ENCODE data around the gene SLC5A4.

Gene SLC5A4

GRCh38 chr22:32258791-32259190 lies 3.6 kb upstream of the SLC5A4 start:
- H3K27ac ChIP-seq (ENCODE audit: low read length, poor library complexity, severe bottlenecking), result no peak overlapping the region
- H2AFZ ChIP-seq (ENCODE audit: low read depth, low read length), result no peak overlapping the region
- H3K4me3 ChIP-seq (ENCODE audit: insufficient read depth in 1 of 2, low read depth in 1 of 2, low read length in 2 of 2), result no peak overlapping the region
- H3K27me3 ChIP-seq (ENCODE audit: control insufficient read depth in 1 of 2, insufficient read depth in 1 of 2, low read length in 2 of 2), result peaks cover 0 to 7% of the 10 kb centered on the region in 2 experiments
- no peak overlapping the region for H3K14ac ChIP-seq (ENCODE audit: low read length in 2 of 2)
- H3K18ac ChIP-seq (ENCODE audit: low read depth in 1 of 2, low read length in 2 of 2), result no peak overlapping the region
- H2BK12ac ChIP-seq (ENCODE audit: low read length in 2 of 2), result no peak overlapping the region
- H4K91ac ChIP-seq (ENCODE audit: low read length), result no peak overlapping the region
- H3K9me3 ChIP-seq (ENCODE audit: control insufficient read depth, low read length), result no peaks in the 10 kb centered on the region
- no peak overlapping the region for H2BK5ac ChIP-seq (ENCODE audit: low read depth, low read length, poor library complexity, severe bottlenecking)
- no peak overlapping the region for H3K4ac ChIP-seq (ENCODE audit: low read depth in 1 of 2, low read length in 2 of 2)
- no peak overlapping the region for H3K4me2 ChIP-seq (ENCODE audit: low read length, poor library complexity, severe bottlenecking)
- no peak overlapping the region for H4K8ac ChIP-seq (ENCODE audit: low read length)
- H3K79me1 ChIP-seq (replicated peaks; ENCODE audit: low read length, poor library complexity, severe bottlenecking), result no peaks in the 10 kb centered on the region
- no peak overlapping the region for H3K9ac ChIP-seq (ENCODE audit: low read length)
- no peak overlapping the region for H2BK120ac ChIP-seq (ENCODE audit: low read depth, low read length)
- no peaks in the 10 kb centered on the region for H3K4me1 ChIP-seq (ENCODE audit: control insufficient read depth, insufficient read depth, low read depth, low read length)
- 50% methylated on average over 2 of the region's 2 CpGs for WGBS
- no peak for DNase-seq
- H3K23ac ChIP-seq (ENCODE audit: low read length in 2 of 2), result no peak overlapping the region
- no peak overlapping the region for H2BK15ac ChIP-seq (ENCODE audit: low read depth, poor library complexity, severe bottlenecking)
- H3K36me3 ChIP-seq (ENCODE audit: control insufficient read depth in 1 of 2, insufficient read depth in 2 of 2, low read depth in 1 of 2, low read length in 2 of 2), result no peaks in the 10 kb centered on the region
- H2AK5ac ChIP-seq (ENCODE audit: low read length, severe bottlenecking), result no peak overlapping the region

DNA sequence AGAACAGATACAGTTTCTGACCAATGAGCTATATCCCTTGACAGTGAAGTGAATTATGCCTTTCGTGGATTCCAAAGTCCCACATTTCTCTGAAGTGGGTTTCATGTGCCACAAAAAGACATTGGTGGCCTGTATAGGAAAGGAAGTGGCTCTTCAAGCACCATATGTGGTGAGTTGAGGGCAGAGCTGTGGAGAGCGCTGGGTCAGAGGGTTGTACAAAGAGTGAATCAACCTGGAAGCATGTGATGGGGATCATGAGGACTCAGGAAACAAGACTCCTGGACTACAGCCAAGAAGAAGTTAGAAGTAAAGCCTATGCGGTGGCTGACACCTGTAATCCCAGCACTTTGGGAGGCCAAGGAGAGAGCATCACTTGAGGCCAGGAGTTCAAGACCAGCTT lies 579 bp upstream of the SLC5A4 start:
- Histone ChIP-seq H2BK12ac (ENCODE audit: low read length in 2 of 2) (no peak overlapping the region), H3K23ac (ENCODE audit: low read length in 2 of 2) (no peak overlapping the region), H3K4me3 (ENCODE audit: insufficient read depth in 1 of 2, low read depth in 1 of 2, low read length in 2 of 2) (no peak overlapping the region), H3K9me3 (ENCODE audit: control insufficient read depth, low read length) (no peaks in the 10 kb centered on the region), H3K27ac (ENCODE audit: low read length, poor library complexity, severe bottlenecking) (no peak overlapping the region), H3K18ac (ENCODE audit: low read depth in 1 of 2, low read length in 2 of 2) (no peak overlapping the region), H2BK5ac (ENCODE audit: low read depth, low read length, poor library complexity, severe bottlenecking) (no peak overlapping the region), H2BK15ac (ENCODE audit: low read depth, poor library complexity, severe bottlenecking) (no peak overlapping the region), H3K4me1 (ENCODE audit: control insufficient read depth, insufficient read depth, low read depth, low read length) (no peaks in the 10 kb centered on the region), H3K9ac (ENCODE audit: low read length) (no peak overlapping the region), H3K14ac (ENCODE audit: low read length in 2 of 2) (no peak overlapping the region), H2AFZ (ENCODE audit: low read depth, low read length) (no peak overlapping the region), H4K8ac (ENCODE audit: low read length) (no peak overlapping the region), H3K27me3 (ENCODE audit: control insufficient read depth in 1 of 2, insufficient read depth in 1 of 2, low read length in 2 of 2) (peaks cover 0 to 19% of the 10 kb centered on the region in 2 experiments), H2BK120ac (ENCODE audit: low read depth, low read length) (no peak overlapping the region), H3K36me3 (ENCODE audit: control insufficient read depth in 1 of 2, insufficient read depth in 2 of 2, low read depth in 1 of 2, low read length in 2 of 2) (no peaks in the 10 kb centered on the region), H3K4ac (ENCODE audit: low read depth in 1 of 2, low read length in 2 of 2) (no peak overlapping the region), H3K4me2 (ENCODE audit: low read length, poor library complexity, severe bottlenecking) (no peak overlapping the region), H3K79me1 (replicated peaks; ENCODE audit: low read length, poor library complexity, severe bottlenecking) (no peaks in the 10 kb centered on the region), H4K91ac (ENCODE audit: low read length) (no peak overlapping the region), H2AK5ac (ENCODE audit: low read length, severe bottlenecking) (no peak overlapping the region)
- no peak for DNase-seq
- 85% methylated on average over 3 of the region's 3 CpGs for WGBS

DNA sequence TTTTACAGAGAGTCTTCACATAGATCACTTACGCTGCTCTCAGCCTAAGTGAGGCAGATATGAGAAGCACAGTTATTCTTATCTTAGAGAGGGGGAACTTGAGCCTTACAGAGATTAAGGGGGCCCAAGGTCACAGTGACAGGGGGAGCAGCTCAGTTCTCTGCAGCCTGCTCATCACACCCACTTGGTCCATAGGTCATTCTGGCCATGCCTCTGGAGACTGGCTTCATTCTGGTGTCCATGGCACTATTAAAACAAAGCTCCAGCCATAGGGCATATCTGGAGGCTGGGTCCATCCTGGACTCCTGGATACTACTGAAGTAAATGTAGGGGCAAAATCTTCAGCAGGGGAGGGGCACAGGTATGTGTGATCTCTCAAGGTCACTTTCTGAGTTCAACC lies 5.9 kb downstream of the SLC5A4 start:
- Histone ChIP-seq H3K27ac (ENCODE audit: low read length, poor library complexity, severe bottlenecking) (no peak overlapping the region), H2BK15ac (ENCODE audit: low read depth, poor library complexity, severe bottlenecking) (no peak overlapping the region), H3K36me3 (ENCODE audit: control insufficient read depth in 1 of 2, insufficient read depth in 2 of 2, low read depth in 1 of 2, low read length in 2 of 2) (no peaks in the 10 kb centered on the region), H2BK120ac (ENCODE audit: low read depth, low read length) (no peak overlapping the region), H2BK5ac (ENCODE audit: low read depth, low read length, poor library complexity, severe bottlenecking) (no peak overlapping the region), H4K91ac (ENCODE audit: low read length) (no peak overlapping the region), H3K27me3 (ENCODE audit: control insufficient read depth in 1 of 2, insufficient read depth in 1 of 2, low read length in 2 of 2) (peaks cover 0 to 25% of the 10 kb centered on the region in 2 experiments), H3K4ac (ENCODE audit: low read depth in 1 of 2, low read length in 2 of 2) (no peak overlapping the region), H2BK12ac (ENCODE audit: low read length in 2 of 2) (no peak overlapping the region), H3K9me3 (ENCODE audit: control insufficient read depth, low read length) (no peaks in the 10 kb centered on the region), H4K8ac (ENCODE audit: low read length) (no peak overlapping the region), H3K9ac (ENCODE audit: low read length) (no peak overlapping the region), H3K14ac (ENCODE audit: low read length in 2 of 2) (no peak overlapping the region), H3K4me3 (ENCODE audit: insufficient read depth in 1 of 2, low read depth in 1 of 2, low read length in 2 of 2) (no peak overlapping the region), H3K4me1 (ENCODE audit: control insufficient read depth, insufficient read depth, low read depth, low read length) (no peaks in the 10 kb centered on the region), H3K4me2 (ENCODE audit: low read length, poor library complexity, severe bottlenecking) (no peak overlapping the region), H3K79me1 (replicated peaks; ENCODE audit: low read length, poor library complexity, severe bottlenecking) (no peaks in the 10 kb centered on the region), H3K18ac (ENCODE audit: low read depth in 1 of 2, low read length in 2 of 2) (no peak overlapping the region), H3K23ac (ENCODE audit: low read length in 2 of 2) (no peak overlapping the region), H2AFZ (ENCODE audit: low read depth, low read length) (no peak overlapping the region), H2AK5ac (ENCODE audit: low read length, severe bottlenecking) (no peak overlapping the region)
- DNase-seq, result no peak
- WGBS, result 100% methylated on average over 1 of the region's 1 CpG

- H2BK5ac ChIP-seq (ENCODE audit: low read depth, low read length, poor library complexity, severe bottlenecking), result no peak overlapping the region
- no peak overlapping the region for H4K91ac ChIP-seq (ENCODE audit: low read length)
- H2AK5ac ChIP-seq (ENCODE audit: low read length, severe bottlenecking), result no peak overlapping the region
- no peak overlapping the region for H3K4ac ChIP-seq (ENCODE audit: low read depth in 1 of 2, low read length in 2 of 2)
- no peak overlapping the region for H3K23ac ChIP-seq (ENCODE audit: low read length in 2 of 2)
- H2BK120ac ChIP-seq (ENCODE audit: low read depth, low read length), result no peak overlapping the region
- no peak overlapping the region for H2BK12ac ChIP-seq (ENCODE audit: low read length in 2 of 2)
- no peak overlapping the region for H3K9ac ChIP-seq (ENCODE audit: low read length)
- no peak overlapping the region for H3K14ac ChIP-seq (ENCODE audit: low read length in 2 of 2)
- H3K4me2 ChIP-seq (ENCODE audit: low read length, poor library complexity, severe bottlenecking), result no peak overlapping the region
- H3K36me3 ChIP-seq (ENCODE audit: control insufficient read depth in 1 of 2, insufficient read depth in 2 of 2, low read depth in 1 of 2, low read length in 2 of 2), result no peaks in the 10 kb centered on the region
- no peak overlapping the region for H3K27ac ChIP-seq (ENCODE audit: low read length, poor library complexity, severe bottlenecking)
- no peak overlapping the region for H3K18ac ChIP-seq (ENCODE audit: low read depth in 1 of 2, low read length in 2 of 2)
- no peak overlapping the region for H2AFZ ChIP-seq (ENCODE audit: low read depth, low read length)
- H3K4me3 ChIP-seq (ENCODE audit: insufficient read depth in 1 of 2, low read depth in 1 of 2, low read length in 2 of 2), result no peak overlapping the region
- H3K9me3 ChIP-seq (ENCODE audit: control insufficient read depth, low read length), result no peaks in the 10 kb centered on the region
- H3K27me3 ChIP-seq (ENCODE audit: control insufficient read depth in 1 of 2, insufficient read depth in 1 of 2, low read length in 2 of 2), result peaks cover 0 to 23% of the 10 kb centered on the region in 2 experiments
- H4K8ac ChIP-seq (ENCODE audit: low read length), result no peak overlapping the region
- no peaks in the 10 kb centered on the region for H3K4me1 ChIP-seq (ENCODE audit: control insufficient read depth, insufficient read depth, low read depth, low read length)
- DNase-seq, result no peak
- H2BK15ac ChIP-seq (ENCODE audit: low read depth, poor library complexity, severe bottlenecking), result no peak overlapping the region
- H3K79me1 ChIP-seq (replicated peaks; ENCODE audit: low read length, poor library complexity, severe bottlenecking), result no peaks in the 10 kb centered on the region
- WGBS, result 58% methylated on average over 1 of the region's 1 CpG
Observed at GRCh38 chr22:32248276-32248675, 6.9 kb downstream of the SLC5A4 start.
